Activated naive CD4-positive, alpha-beta T cell (primary cell): ENCODE measurements around the gene NPW.

ENCODE experiments used
- DNase-seq, 4 experiments: peaks; one replicate each; lab custom pipeline; 2025; lab: John Stamatoyannopoulos, UW

Gene NPW

GRCh38 chr16:2019518-2019920, at the start of gene NPW:
Gene NPW, plus strand, starts transcription at chr16:2019785.
- DNase-seq: no peak

GRCh38 chr16:1971796-1972489, 47.6 kb upstream of the NPW start, which contains the start of gene TBL3:
Gene TBL3, plus strand, starts transcription at chr16:1972053. Its CDS starts 112 bp downstream, at chr16:1972165.
- peak; percentile 92 to 96 (median 95) for DNase-seq

GRCh38 chr16:1972490-1972877, 47.1 kb upstream of the NPW start:
- DNase-seq: no peak

GRCh38 chr16:1973461-1974156, 46.0 kb upstream of the NPW start:
- no peak for DNase-seq

GRCh38 chr16:1974157-1975070, 45.2 kb upstream of the NPW start:
- DNase-seq: no peak

- DNase-seq: no peak
These were observed 44.0 kb upstream of the NPW start for GRCh38 chr16:1975432-1976215.

- DNase-seq: no peak
These were observed 43.4 kb upstream of the NPW start for GRCh38 chr16:1976216-1976520.

- DNase-seq: no peak
These were observed 42.4 kb upstream of the NPW start for GRCh38 chr16:1976951-1977874.

- no peak for DNase-seq
These were observed 41.7 kb upstream of the NPW start for GRCh38 chr16:1977875-1978268.

GRCh38 chr16:1978476-1979120, 41.0 kb upstream of the NPW start:
- DNase-seq: no peak

- no peak for DNase-seq
These were observed 40.1 kb upstream of the NPW start for GRCh38 chr16:1979271-1980029.

- no peak for DNase-seq
These were observed 39.4 kb upstream of the NPW start for GRCh38 chr16:1980030-1980769.

GRCh38 chr16:1980770-1981087, 38.9 kb upstream of the NPW start:
- DNase-seq: no peak

GRCh38 chr16:1981398-1981836, 38.2 kb upstream of the NPW start, which contains the start of gene NOXO1:
Gene NOXO1, minus strand, starts transcription at chr16:1981469. Its CDS starts 290 bp downstream, at chr16:1981179.
- no peak for DNase-seq

- no peak for DNase-seq
These were observed 37.6 kb upstream of the NPW start for GRCh38 chr16:1982013-1982433.

- DNase-seq: no peak
These were observed 36.5 kb upstream of the NPW start for GRCh38 chr16:1982991-1983543.

- peak in 2 of 4 experiments; percentile 23 to 27 for DNase-seq
These were observed 35.8 kb upstream of the NPW start, which contains the start of gene GFER for GRCh38 chr16:1983544-1984346. Gene GFER, plus strand, starts transcription at chr16:1984193. Its CDS starts 26 bp downstream, at chr16:1984219.
